Spinal cord (tissue), 10 donors: ENCODE data around the gene TUBA1A. TPM values are rescaled to one million over a fixed set of nuclear protein-coding genes. Genes with fewer than 3 reads are reported as not detected.
"Not testable (repeated sequence)": the region's sequence is repeated elsewhere in the genome, so short reads cannot be mapped to it uniquely, and the experiment has no call there.

Source experiments
- DNase-seq, 6 donors: peaks; one replicate each; pipeline versions ENCODE4 v3.0.0 to v3.0.0-alpha.2; 2013 to 2015; ENCODE audit warnings: low spot score in 6 of 6, low read depth in 4 of 6
- H3K27ac ChIP-seq: one replicate; pipeline ENCODE4 v1.5.1; 2013; ENCODE audit warnings: low read depth, low read length, control low read depth
- H3K27me3 ChIP-seq: one replicate; pipeline ENCODE4 v1.6.1; 2013; ENCODE audit warnings: low read length; ENCODE audit not compliant: control insufficient read depth, insufficient read depth
- H3K36me3 ChIP-seq: one replicate; pipeline ENCODE4 v1.6.1; 2013; ENCODE audit warnings: low read length; ENCODE audit not compliant: control insufficient read depth, insufficient read depth
- H3K4me1 ChIP-seq: one replicate; pipeline ENCODE4 v1.6.1; 2013; ENCODE audit warnings: low read length; ENCODE audit not compliant: control insufficient read depth, insufficient read depth
- H3K4me3 ChIP-seq: one replicate; pipeline ENCODE4 v1.5.1; 2013; ENCODE audit warnings: low read depth, low read length, control low read depth
- H3K9me3 ChIP-seq: one replicate; pipeline ENCODE4 v1.6.1; 2013; ENCODE audit warnings: low read length; ENCODE audit not compliant: control insufficient read depth, insufficient read depth
- WGBS: methylation state at CpG from one replicate; pipeline ENCODE4 v1.1.5; 2013; ENCODE audit warnings: missing lambda C conversion rate; ENCODE audit not compliant: insufficient coverage; 5-methylcytosine and 5-hydroxymethylcytosine counted together
- polyA plus RNA-seq, 2 donors: library from polyadenylated mRNA; unstranded; fragments of 120-200 nt; gene quantifications; one replicate each; pipeline ENCODE4 v1.2.1, GENCODE V29; 2013; ENCODE audit not compliant: insufficient read length in 2 of 2
- total RNA-seq, 2 donors: library from RNA; depleted of rRNA in 1 of 2; stranded (reverse); fragments of 120-200 nt in 1 of 2; fragments of >200 nt in 1 of 2; gene quantifications; one replicate each; pipeline versions ENCODE4 v1.2.3 to v1.2.4, GENCODE V29; 2013 to 2014
- donor health status: healthy.

TUBA1A gene
- total and polyA plus RNA-seq, 4 donors, result 2,198 to 4,721 (median 3,581) TPM

GRCh38 chr12:49190974-49191373, 2.1 kb upstream of the TUBA1A start:
- no peaks in the 10 kb centered on the region for H3K9me3 ChIP-seq
- WGBS, result no CpG with 5 or more reads among the region's 3 CpGs
- peaks cover 8% of the 10 kb centered on the region for H3K4me1 ChIP-seq
- no peak overlapping the region for H3K4me3 ChIP-seq
- H3K36me3 ChIP-seq, result peaks cover 15% of the 10 kb centered on the region
- DNase-seq, result peak in 1 of 6 donors; percentile 74
- peak overlapping the region; percentile 100 for H3K27ac ChIP-seq
- H3K27me3 ChIP-seq, result no peaks in the 10 kb centered on the region

- peaks cover 12% of the 10 kb centered on the region for H3K4me1 ChIP-seq
- WGBS, result 50% methylated on average over 2 of the region's 12 CpGs
- peak in 2 of 6 donors; percentile 82 to 96 for DNase-seq
- peaks cover 19% of the 10 kb centered on the region for H3K36me3 ChIP-seq
- H3K4me3 ChIP-seq, result peak overlapping the region; percentile 88
- peak overlapping the region; percentile 100 for H3K27ac ChIP-seq
- no peaks in the 10 kb centered on the region for H3K9me3 ChIP-seq
- H3K27me3 ChIP-seq, result no peaks in the 10 kb centered on the region
These were observed 1.1 kb upstream of the TUBA1A start for GRCh38 chr12:49189731-49190716.

- Histone ChIP-seq H3K4me3 (peak overlapping the region; percentile 88), H3K27ac (peak overlapping the region; percentile 100), H3K9me3 (no peaks in the 10 kb centered on the region), H3K27me3 (no peaks in the 10 kb centered on the region), H3K4me1 (peaks cover 16% of the 10 kb centered on the region), H3K36me3 (peaks cover 24% of the 10 kb centered on the region)
- under 1% methylated on average over 50 of the region's 52 CpGs for WGBS
- peak in 2 of 6 donors; percentile 79 to 85 for DNase-seq
These were observed 522 bp downstream of the TUBA1A start for GRCh38 chr12:49188201-49188915.

- peak in 4 of 6 donors; percentile 63 to 94 (median 82) for DNase-seq
- Histone ChIP-seq H3K4me3 (peak overlapping the region; percentile 88), H3K27ac (peak overlapping the region; percentile 100), H3K4me1 (peaks cover 16% of the 10 kb centered on the region), H3K9me3 (no peaks in the 10 kb centered on the region), H3K27me3 (no peaks in the 10 kb centered on the region), H3K36me3 (peaks cover 28% of the 10 kb centered on the region)
- 0% methylated on average over 1 of the region's 5 CpGs for WGBS
These were observed 1.7 kb downstream of the TUBA1A start for GRCh38 chr12:49187184-49187583.

GRCh38 chr12:49186307-49186706, 2.6 kb downstream of the TUBA1A start:
- Histone ChIP-seq H3K4me1 (peaks cover 16% of the 10 kb centered on the region), H3K4me3 (peak overlapping the region; percentile 88), H3K36me3 (peaks cover 28% of the 10 kb centered on the region), H3K27ac (peak overlapping the region; percentile 100)
- DNase-seq, result peak in 1 of 6 donors; percentile 20
- 22% methylated on average over 9 of the region's 11 CpGs for WGBS
- not testable (repeated sequence) for H3K27me3 ChIP-seq, H3K9me3 ChIP-seq

GRCh38 chr12:49184697-49185096, 4.2 kb downstream of the TUBA1A start:
- H3K4me3 ChIP-seq, H3K27ac ChIP-seq: not testable (repeated sequence)
- 18% methylated on average over 1 of the region's 1 CpG for WGBS

GRCh38 chr12:49183214-49183950, 5.5 kb downstream of the TUBA1A start:
- Histone ChIP-seq H3K36me3 (peaks cover 25% of the 10 kb centered on the region), H3K4me1 (peaks cover 16% of the 10 kb centered on the region)
- H3K9me3 ChIP-seq, H3K27ac ChIP-seq, H3K4me3 ChIP-seq, H3K27me3 ChIP-seq: not testable (repeated sequence)
- peak in 1 of 6 donors; percentile 16 for DNase-seq
- 80% methylated on average over 10 of the region's 15 CpGs for WGBS

More at GRCh38 chr12:49184697-49185096, 4.2 kb downstream of the TUBA1A start:
- H3K9me3 ChIP-seq, H3K27me3 ChIP-seq: not testable (repeated sequence)
- DNase-seq, result peak in 1 of 6 donors; percentile 19
- Histone ChIP-seq H3K36me3 (peaks cover 28% of the 10 kb centered on the region), H3K4me1 (peaks cover 16% of the 10 kb centered on the region)

- Histone ChIP-seq H3K9me3 (peaks cover 2% of the 10 kb centered on the region), H3K4me3 (no peak overlapping the region), H3K4me1 (no peaks in the 10 kb centered on the region), H3K36me3 (no peaks in the 10 kb centered on the region), H3K27me3 (no peaks in the 10 kb centered on the region), H3K27ac (no peak overlapping the region)
- 71% methylated on average over 4 of the region's 5 CpGs for WGBS
- no peak for DNase-seq
These were observed 14.7 kb downstream of the TUBA1A start for GRCh38 chr12:49174218-49174617.

GRCh38 chr12:49170924-49171323, 18.0 kb downstream of the TUBA1A start:
- Histone ChIP-seq H3K4me3 (no peak overlapping the region), H3K36me3 (no peaks in the 10 kb centered on the region), H3K4me1 (no peaks in the 10 kb centered on the region), H3K9me3 (no peaks in the 10 kb centered on the region), H3K27ac (no peak overlapping the region), H3K27me3 (no peaks in the 10 kb centered on the region)
- peak in 1 of 6 donors; percentile 1 for DNase-seq
